Peyer's patch (tissue), 4 donors: Measurements from ENCODE around the gene ADAM12.

Experiments used
- CTCF ChIP-seq, 6 experiments: fragments of 450-650 bp in 4 of 6; fragments of 200-600 bp in 2 of 6; sonication (generic) in 1 of 6; IDR thresholded peaks; one replicate each; pipeline ENCODE4 v1.5.1; 2017 to 2019; ENCODE audit warnings: antibody characterized with exemption in 6 of 6, mild to moderate bottlenecking in 3 of 6, moderate library complexity in 1 of 6
- POLR2A ChIP-seq, 2 donors: fragments of 450-650 bp; IDR thresholded peaks; one replicate each; pipeline ENCODE4 v1.5.1; 2017; ENCODE audit warnings: antibody characterized with exemption in 2 of 2, mild to moderate bottlenecking in 2 of 2, moderate library complexity in 2 of 2

GRCh38 chr10:126186766-126187165 is 201.5 kb downstream of the ADAM12 start:
- no peak for TF ChIP-seq CTCF (IDR thresholded peaks at IDR 0.05)
- no peak for TF ChIP-seq POLR2A (IDR thresholded peaks at IDR 0.05)
